ENCODE measurements around the gene SST.

Gene SST

GRCh38 chr3:187713504-187713903 lies 43.3 kb upstream of the SST start:
- Histone ChIP-seq H3K27me3 (no peaks in the 10 kb centered on the region), H3K27ac (no peak overlapping the region), H3K4me3 (no peak overlapping the region), H3K36me3 (no peaks in the 10 kb centered on the region), H3K9me3 (no peaks in the 10 kb centered on the region), H3K4me1 (peaks cover 0 to 5% (median 0%) of the 10 kb centered on the region in 4 donors)
- no peak for TF ChIP-seq CTCF (IDR thresholded peaks at IDR 0.05)
- intact Hi-C loops (cut with DNase I; ENCODE audit: low total_unique reads) = loop anchor here (10.0 kb wide), 1 partner anchor 399 kb away; no protein-coding TSS in a partner anchor
- no peak for DNase-seq

- H3K9me3 ChIP-seq = no peaks in the 10 kb centered on the region
- H3K27ac ChIP-seq = no peak overlapping the region
- no peak overlapping the region for H3K4me3 ChIP-seq
- intact Hi-C loops (cut with DNase I; ENCODE audit: low total_unique reads) = no loop called here
- H3K36me3 ChIP-seq = no peaks in the 10 kb centered on the region
- TF ChIP-seq CTCF (IDR thresholded peaks at IDR 0.05) = no peak
- peaks cover 0 to 10% (median 0%) of the 10 kb centered on the region in 4 donors for H3K4me1 ChIP-seq
- DNase-seq = no peak
- H3K27me3 ChIP-seq = no peaks in the 10 kb centered on the region
Observed at GRCh38 chr3:187709155-187709554, 39.0 kb upstream of the SST start.

GRCh38 chr3:187708696-187709095 lies 38.5 kb upstream of the SST start:
- no peak for DNase-seq
- intact Hi-C loops (cut with DNase I; ENCODE audit: low total_unique reads) = no loop called here
- no peak for TF ChIP-seq CTCF (IDR thresholded peaks at IDR 0.05)
- peaks cover 0 to 6% (median 0%) of the 10 kb centered on the region in 4 donors for H3K4me1 ChIP-seq
- H3K4me3 ChIP-seq = no peak overlapping the region
- H3K9me3 ChIP-seq = no peaks in the 10 kb centered on the region
- H3K27ac ChIP-seq = no peak overlapping the region
- no peaks in the 10 kb centered on the region for H3K36me3 ChIP-seq
- H3K27me3 ChIP-seq = no peaks in the 10 kb centered on the region

GRCh38 chr3:187706971-187707370 lies 36.8 kb upstream of the SST start:
- DNase-seq = peak in 1 of 2 donors; percentile 71
- no peaks in the 10 kb centered on the region for H3K36me3 ChIP-seq
- H3K27me3 ChIP-seq = no peaks in the 10 kb centered on the region
- no peaks in the 10 kb centered on the region for H3K9me3 ChIP-seq
- peaks cover 0 to 5% (median 0%) of the 10 kb centered on the region in 4 donors for H3K4me1 ChIP-seq
- TF ChIP-seq CTCF (IDR thresholded peaks at IDR 0.05) = no peak
- intact Hi-C loops (cut with DNase I; ENCODE audit: low total_unique reads) = no loop called here
- no peak overlapping the region for H3K4me3 ChIP-seq
- no peak overlapping the region for H3K27ac ChIP-seq

- peaks cover 0 to 5% (median 0%) of the 10 kb centered on the region in 4 donors for H3K4me1 ChIP-seq
- H3K4me3 ChIP-seq = no peak overlapping the region
- H3K36me3 ChIP-seq = no peaks in the 10 kb centered on the region
- no peak overlapping the region for H3K27ac ChIP-seq
- TF ChIP-seq CTCF (IDR thresholded peaks at IDR 0.05) = no peak
- DNase-seq = no peak
- intact Hi-C loops (cut with DNase I; ENCODE audit: low total_unique reads) = no loop called here
- no peaks in the 10 kb centered on the region for H3K9me3 ChIP-seq
- no peaks in the 10 kb centered on the region for H3K27me3 ChIP-seq
Observed at GRCh38 chr3:187705164-187705563, 35.0 kb upstream of the SST start.

GRCh38 chr3:187702507-187703033 lies 32.4 kb upstream of the SST start, which contains the start of gene RTP2:
Gene RTP2 (minus strand): TSS chr3:187702557. CDS start chr3:187702128, 429 bp downstream.
- peaks cover 0 to 5% (median 0%) of the 10 kb centered on the region in 4 donors for H3K4me1 ChIP-seq
- H3K27me3 ChIP-seq = no peaks in the 10 kb centered on the region
- TF ChIP-seq CTCF (IDR thresholded peaks at IDR 0.05) = no peak
- H3K9me3 ChIP-seq = no peaks in the 10 kb centered on the region
- no peaks in the 10 kb centered on the region for H3K36me3 ChIP-seq
- DNase-seq = no peak
- no peak within 1 kb of the TSS for H3K27ac ChIP-seq
- intact Hi-C loops (cut with DNase I; ENCODE audit: low total_unique reads) = no loop called here
- H3K4me3 ChIP-seq = no peak within 1 kb of the TSS

Data from tibial artery (tissue), 4 donors.